Esophagus mucosa (tissue), 1 donor: ENCODE results near the gene GRIN2A. TPM values are rescaled to one million over a fixed set of nuclear protein-coding genes. Genes with fewer than 3 reads are reported as not detected.

Source experiments
- ATAC-seq: fragments of 200-7000 bp; cut with Tn5 transposase; one replicate; pipeline ENCODE4 v1.9.1; 2020
- total RNA-seq: library from RNA; stranded (reverse); gene quantifications from one replicate; pipeline ENCODE4 v1.2.4, GENCODE V29; 2023
- donor health status: DM: yes; HTN: yes; CAD: no.

The GRIN2A gene
- total RNA-seq, 1 donor from 2014 or later, result not detected

DNA sequence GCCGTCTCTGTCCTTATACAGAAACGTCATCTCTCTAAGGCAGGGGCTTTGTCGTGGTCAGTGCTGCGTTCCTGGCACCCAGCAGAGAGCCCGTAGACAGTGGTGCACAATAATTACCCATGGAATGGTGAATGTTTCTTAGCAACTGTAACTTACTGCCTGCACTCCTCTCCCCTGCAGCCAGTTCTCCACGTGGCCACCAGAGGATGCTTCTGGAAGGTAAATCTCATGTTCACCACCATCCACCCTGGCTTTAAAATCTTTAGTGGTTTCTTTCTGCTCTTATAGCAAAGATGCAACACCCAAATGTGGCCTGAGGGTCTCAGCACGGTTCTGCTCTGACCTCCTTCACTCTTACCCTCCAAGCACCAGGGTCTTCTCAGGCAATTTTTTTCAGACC, 150.8 kb downstream of the GRIN2A start:
- no peak for ATAC-seq

- ATAC-seq, result no peak
Observed at GRCh38 chr16:10028644-10029043, 153.6 kb downstream of the GRIN2A start.

GRCh38 chr16:10027553-10027952, 154.7 kb downstream of the GRIN2A start:
- ATAC-seq, result no peak

- no peak for ATAC-seq
Observed at GRCh38 chr16:10026593-10026992, 155.6 kb downstream of the GRIN2A start.

DNA sequence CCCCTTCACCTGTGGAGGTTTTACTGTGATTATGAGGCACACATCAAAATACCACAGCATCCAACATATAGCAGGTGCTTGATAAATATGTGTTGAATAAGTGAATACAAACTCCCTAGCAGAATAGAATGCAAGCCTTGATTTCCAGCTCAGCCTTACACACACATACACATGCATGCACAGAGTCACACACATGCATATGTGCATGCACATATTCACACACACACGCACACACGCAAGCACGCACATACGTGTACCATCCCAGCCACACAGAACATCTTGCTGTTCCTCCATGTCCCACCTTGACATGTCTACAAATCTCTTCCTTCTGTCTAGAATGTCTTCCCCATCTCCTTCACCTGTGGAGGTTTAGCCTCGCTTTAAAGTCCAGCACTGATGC, 160.1 kb downstream of the GRIN2A start:
- ATAC-seq, result no peak

DNA sequence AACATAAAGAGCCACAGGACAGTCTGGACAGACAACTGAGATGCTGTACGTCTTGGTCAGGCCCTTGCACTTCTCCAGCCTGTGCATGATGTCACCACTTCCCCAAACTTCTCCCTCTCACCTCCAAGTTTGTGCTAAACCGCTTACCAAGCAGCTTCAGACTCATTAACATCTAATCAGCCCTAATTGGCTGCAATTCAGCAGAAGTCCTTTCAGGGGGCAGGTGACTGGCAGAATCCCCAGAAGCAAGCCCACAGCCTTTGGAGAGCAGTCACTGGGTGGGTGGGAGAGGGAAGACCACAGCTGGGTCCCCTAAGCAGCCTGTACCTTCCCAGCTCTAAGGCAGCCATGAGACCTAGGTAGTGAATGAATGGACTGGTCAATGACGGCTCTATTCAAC, 161.4 kb downstream of the GRIN2A start:
- ATAC-seq, result no peak

- ATAC-seq, result no peak
Observed at GRCh38 chr16:10016752-10017151, 165.5 kb downstream of the GRIN2A start.

GRCh38 chr16:10015397-10015796, 166.8 kb downstream of the GRIN2A start:
- ATAC-seq, result no peak

DNA sequence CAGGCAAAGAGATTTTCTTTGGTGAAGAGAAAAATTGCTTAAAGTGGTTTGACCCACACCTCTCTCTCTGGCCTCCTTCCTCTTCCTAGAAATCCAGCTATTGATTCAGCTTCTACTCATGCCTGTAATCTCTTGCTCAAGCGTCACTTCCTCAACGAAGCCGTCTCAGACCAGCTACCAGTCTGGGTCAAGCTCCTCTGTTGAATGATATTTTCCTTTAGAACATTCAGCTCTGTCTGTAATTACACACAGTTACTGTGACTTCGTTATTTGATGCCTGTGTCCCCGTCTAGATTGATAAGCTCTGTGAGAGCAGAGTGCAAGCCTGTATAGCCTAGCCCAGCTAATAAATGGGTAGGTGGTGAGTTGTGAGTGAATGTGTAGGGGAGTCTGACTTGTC, 168.5 kb downstream of the GRIN2A start:
- ATAC-seq, result no peak

GRCh38 chr16:10013364-10013763, 168.9 kb downstream of the GRIN2A start:
- ATAC-seq, result no peak

DNA sequence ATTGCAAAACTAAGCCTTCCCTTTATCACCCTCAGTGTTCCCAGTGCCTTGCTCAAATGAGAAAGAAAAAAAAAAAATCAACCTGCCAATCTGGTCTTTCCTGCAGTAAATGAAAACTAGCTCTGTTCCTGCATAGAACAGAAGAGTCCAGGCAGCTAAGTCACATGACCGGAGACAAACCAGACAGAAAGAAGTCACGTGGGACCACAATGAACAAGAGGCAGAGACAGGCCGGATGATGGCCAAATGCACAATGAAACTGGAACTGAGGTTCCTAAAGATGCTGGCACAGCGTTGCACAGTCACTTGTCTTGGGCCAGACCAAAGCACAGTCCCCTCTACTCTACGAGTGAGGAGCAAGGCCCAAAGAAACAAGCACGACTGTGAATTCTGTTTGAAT, 172.5 kb downstream of the GRIN2A start:
- no peak for ATAC-seq

GRCh38 chr16:10003486-10003885, 178.7 kb downstream of the GRIN2A start:
- no peak for ATAC-seq

GRCh38 chr16:10001258-10001775, 180.9 kb downstream of the GRIN2A start:
- ATAC-seq, result no peak

DNA sequence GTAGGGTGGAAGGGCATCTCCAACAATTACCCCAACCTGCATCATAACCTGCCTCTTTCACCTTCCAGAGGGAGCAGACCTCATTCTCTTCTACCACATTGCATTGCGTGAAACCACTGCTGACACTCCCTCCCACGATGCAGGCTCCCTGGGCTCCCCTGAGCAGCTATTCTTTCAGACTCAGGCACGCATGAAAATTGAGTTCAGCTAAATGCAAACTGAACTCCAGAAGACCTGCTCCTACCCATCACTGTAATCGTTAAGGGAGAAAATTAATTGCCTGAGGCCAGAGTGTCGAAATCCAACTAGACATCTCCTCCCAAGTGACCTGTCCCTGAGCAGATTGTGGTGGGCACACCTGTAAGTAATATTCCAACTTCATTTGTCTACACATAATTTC, 186.0 kb downstream of the GRIN2A start:
- ATAC-seq, result no peak

- ATAC-seq, result no peak
Observed at GRCh38 chr16:9992441-9992840, 189.8 kb downstream of the GRIN2A start.

DNA sequence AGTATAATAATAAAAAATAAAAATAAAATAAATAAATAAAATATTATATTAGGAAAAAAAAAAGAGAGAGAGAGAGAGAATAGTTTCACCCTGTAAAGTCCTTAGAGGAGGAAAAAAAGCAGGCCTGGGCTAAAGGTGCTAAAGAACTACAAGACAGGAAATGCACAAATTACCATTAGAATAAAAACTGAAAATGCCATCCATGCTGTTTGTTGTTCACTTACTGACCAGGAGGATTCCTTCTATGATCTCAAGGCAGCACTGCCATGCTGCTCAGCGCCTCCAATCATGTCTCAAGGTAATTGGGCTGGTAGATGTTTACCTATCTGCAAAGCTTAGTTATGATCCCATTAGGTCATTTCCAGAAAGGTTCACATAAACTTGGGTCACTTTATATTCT, 201.2 kb downstream of the GRIN2A start:
- ATAC-seq, result no peak

DNA sequence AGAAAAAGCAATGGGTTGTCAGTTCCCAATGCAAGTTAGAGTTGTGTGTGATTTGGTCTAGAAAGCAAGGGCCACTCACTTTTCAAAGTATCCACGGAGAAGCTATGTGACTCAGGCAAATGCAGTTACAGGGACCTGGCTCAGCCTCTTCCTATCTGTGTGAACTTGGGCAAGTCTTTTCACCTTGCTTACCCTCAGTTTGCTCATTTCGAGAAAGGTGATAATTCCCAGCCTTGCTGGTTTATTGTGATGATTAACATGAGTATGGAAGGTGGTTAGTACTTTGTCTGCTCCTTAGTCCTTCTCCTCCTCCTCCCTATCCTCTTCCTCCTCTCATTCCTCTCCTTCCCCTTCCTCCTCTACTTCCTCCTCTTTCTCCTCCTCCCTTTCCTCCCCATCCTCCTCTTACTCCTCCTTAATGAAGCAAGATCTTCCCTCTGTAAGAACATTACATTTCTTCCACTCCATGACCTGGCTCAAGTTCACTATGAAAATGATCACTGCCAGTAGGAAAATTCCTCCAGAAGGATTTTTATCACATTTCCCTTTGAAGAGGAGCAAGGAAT, 204.0 kb downstream of the GRIN2A start:
- ATAC-seq, result no peak

GRCh38 chr16:9977333-9977897, 204.8 kb downstream of the GRIN2A start:
- ATAC-seq, result no peak

GRCh38 chr16:9976601-9977000, 205.6 kb downstream of the GRIN2A start:
- no peak for ATAC-seq

DNA sequence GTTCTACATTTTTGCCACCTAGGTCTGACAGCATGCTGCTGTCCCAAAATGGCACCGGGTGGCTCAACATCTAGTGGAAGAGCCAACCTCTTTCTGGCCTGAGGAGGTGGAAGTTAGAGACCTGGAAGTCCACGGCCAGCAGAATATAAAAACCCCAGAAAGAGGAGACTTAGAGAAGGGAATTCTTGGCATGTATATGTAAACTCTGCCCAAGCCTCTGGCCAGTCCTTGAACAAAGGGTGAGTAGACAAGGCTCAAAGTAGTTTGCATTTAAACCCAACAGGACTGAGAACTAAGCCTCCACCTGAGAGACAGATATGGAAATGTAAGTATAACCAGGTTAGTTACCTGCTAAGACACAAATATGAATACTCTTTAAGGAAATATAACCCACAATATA, 210.3 kb downstream of the GRIN2A start:
- ATAC-seq, result no peak

DNA sequence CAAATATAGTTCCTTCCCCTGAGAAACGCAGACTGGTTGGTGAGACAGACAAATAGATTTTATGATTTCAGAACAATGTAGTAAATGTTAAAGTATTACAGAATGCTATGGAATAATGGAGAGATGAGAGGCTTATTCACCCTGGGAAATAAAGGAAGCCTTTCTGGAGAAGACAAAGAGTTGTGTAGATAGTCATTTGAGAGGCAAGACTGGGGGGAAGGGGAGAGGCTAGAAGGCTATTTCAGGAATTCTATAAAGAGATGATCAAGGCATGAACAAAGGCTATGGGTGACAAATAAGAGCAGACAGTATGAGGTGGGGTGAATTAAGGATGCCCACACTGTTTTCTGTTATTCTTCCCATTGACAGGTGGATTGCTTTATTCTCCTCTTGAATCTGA, 211.4 kb downstream of the GRIN2A start:
- ATAC-seq, result no peak

GRCh38 chr16:9970244-9970643, 212.0 kb downstream of the GRIN2A start:
- no peak for ATAC-seq

DNA sequence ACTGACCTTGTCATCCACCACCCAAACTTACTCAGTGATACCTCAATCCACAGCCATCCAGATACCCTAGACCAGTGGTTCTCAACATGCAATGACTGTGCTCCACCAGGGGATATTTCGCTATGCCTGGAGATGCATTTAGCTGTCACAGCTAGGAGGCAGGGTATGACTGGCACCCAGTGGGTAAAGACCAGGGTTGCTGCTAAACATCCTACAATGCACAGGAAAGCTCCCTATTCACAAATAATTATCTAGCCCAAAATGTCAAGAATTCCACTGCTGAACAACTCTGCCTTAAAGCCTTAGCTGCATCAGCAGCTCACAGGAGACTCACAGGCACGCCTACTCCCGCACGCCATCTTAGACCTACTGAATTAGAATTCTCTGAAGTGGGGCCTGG, 212.6 kb downstream of the GRIN2A start:
- ATAC-seq, result no peak

DNA sequence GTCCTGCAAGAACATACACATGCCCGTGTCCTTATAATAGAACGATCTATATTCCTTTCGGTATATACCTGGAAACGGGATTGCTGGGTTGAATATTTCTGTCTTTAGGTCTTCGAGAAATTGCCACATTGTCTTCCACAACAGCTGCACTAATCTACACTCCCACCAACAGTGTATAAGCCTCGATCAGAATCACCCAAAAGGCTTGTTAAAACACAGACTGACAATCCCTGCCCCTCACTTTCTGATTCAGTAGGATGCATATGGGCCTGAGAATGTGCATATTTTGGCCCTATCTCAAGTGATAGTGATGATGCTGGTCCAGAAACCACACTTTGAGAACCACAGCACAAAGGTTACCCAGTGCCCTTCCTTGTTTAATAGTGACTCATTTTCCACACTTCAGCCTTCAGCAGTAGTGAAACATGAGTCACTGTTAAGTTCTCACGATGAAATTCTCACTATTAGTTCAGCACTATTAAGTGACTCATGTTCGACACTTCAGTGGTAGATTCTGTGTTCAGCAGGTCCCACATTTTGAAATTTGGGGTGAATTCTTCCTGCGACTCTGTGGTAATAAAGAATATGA, 215.6 kb downstream of the GRIN2A start:
- no peak for ATAC-seq

DNA sequence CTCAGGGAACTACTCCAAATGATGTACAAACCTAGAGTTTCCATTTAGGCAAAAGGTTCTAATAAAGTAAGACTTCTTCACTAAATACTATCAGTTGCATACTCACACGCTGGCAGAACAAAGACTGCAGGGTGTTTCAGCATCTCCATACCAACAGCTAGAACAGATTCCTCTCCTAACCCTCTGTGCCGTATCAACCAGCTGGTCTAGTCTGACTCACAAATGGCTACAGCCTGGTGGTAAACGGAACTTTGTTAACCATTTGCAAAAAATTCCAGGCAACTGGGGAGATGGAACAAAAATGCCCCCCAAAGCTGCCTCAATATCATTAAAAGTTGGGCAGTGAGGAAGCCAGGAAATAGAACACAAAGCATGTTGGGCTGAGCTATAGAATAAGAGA, 217.1 kb downstream of the GRIN2A start:
- no peak for ATAC-seq
